ENCODE measurements around the gene LRPAP1.

DNA sequence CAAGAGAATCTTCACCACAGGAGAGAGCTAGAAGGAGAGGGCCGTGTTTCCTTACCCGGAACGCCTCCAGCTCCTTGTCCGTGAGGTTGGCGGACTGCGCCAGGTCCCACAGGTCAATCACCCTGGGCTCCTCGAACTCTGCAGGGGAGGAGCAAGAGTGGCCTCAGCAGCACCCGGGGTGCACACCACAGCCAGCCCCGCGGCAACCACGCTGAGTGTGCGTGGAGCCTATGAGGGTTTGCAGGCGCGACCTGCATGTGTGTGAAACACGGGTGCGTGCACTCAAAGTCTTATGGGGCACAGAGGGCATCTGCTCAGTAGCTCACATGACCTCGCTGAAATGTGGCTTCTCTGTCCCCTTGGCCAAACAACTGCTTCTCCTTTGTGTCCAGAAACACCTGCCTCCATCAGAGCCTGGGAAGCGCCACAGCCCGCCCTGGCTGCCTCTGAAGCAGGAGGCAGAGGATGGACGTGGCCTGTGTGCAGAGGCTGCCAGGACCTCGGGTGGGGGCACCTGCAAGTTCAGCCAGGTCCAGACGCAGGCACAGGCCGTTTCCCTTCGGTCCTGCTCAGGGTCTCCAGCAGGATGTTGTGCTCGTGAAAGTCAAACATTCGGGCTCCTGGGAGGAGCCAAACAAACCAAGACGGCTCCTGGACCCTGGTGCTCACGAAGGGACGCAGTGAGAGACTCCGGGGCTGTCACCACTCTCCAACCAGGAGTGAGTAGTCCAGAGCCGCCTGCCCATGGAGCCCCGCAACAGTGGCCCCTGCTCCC is 16.0 kb downstream of the LRPAP1 start:
- no peak for TF ChIP-seq CTCF (IDR thresholded peaks at IDR 0.05)
- no peak for TF ChIP-seq POLR2A (IDR thresholded peaks at IDR 0.05)
- TF ChIP-seq POLR2AphosphoS5 (IDR thresholded peaks at IDR 0.05) = no peak
- TF ChIP-seq EP300 (IDR thresholded peaks at IDR 0.05) = no peak

Measured in sigmoid colon (tissue), 4 donors.